GM19193 (cell line): ENCODE measurements around the gene C5.

ENCODE experiments used
- POLR2A ChIP-seq: IDR thresholded peaks from 4 replicates; pipeline ENCODE4 v1.6.1; 2011; ENCODE audit not compliant: insufficient read depth, insufficient read length; ENCODE audit errors: extremely low read depth

C5 gene

GRCh38 chr9:120965344-120966012 is 84.6 kb downstream of the C5 start:
- no peak for TF ChIP-seq POLR2A

- no peak for TF ChIP-seq POLR2A
Measured at GRCh38 chr9:120961936-120962335, 88.1 kb downstream of the C5 start.

- TF ChIP-seq POLR2A, result no peak
Measured at GRCh38 chr9:120960001-120960400, 90.1 kb downstream of the C5 start.

DNA sequence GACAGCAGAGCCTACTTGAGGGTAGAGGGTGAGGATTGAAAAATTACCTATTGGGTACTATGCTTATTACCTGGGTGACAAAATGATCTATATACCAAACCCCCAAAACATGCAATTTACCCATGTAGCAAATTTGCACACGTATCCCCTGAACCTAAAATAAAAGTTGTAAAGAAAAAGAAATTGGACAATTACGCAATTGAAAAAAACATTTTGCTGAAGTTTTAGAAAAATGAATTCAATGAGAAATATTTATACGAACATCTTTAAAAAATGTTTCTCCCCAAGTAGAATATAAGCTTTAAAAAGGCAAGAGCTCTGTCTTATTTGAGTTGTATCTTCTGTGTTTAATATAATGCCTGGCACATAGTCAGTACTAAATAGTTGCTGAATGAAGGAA is 93.2 kb downstream of the C5 start:
- no peak for TF ChIP-seq POLR2A

DNA sequence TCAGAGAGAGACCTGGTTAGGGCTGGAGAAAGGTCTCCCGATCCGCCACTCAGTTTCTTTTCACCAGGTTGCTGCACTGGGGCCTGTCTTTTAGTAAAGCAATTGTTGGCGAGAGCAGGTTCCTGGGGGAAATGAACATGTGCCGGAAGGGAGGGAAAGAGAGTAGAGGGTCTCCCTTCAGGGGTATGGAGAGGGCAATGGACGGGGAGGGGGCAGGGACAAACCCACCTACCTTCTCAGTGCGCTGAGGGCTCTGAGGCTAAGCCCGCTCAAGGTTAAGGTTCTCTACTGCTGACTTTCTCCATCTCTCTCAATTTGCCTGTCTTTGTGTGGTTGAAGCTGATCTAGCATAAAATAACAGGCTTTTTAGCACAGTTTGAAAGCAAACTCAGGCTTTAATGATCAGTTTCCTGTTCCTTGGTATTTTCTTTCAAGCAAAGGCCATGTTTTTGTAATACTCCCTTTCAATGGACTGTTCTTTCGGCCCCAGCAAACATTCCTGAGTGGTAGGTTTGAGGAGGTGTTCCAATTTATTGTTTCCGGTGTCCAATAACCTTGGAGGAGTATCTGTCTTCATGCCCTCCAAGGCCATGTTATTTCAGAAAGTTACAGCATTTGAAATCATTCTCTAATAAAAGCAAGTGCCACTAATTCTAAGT is 98.0 kb downstream of the C5 start:
- TF ChIP-seq POLR2A, result no peak

DNA sequence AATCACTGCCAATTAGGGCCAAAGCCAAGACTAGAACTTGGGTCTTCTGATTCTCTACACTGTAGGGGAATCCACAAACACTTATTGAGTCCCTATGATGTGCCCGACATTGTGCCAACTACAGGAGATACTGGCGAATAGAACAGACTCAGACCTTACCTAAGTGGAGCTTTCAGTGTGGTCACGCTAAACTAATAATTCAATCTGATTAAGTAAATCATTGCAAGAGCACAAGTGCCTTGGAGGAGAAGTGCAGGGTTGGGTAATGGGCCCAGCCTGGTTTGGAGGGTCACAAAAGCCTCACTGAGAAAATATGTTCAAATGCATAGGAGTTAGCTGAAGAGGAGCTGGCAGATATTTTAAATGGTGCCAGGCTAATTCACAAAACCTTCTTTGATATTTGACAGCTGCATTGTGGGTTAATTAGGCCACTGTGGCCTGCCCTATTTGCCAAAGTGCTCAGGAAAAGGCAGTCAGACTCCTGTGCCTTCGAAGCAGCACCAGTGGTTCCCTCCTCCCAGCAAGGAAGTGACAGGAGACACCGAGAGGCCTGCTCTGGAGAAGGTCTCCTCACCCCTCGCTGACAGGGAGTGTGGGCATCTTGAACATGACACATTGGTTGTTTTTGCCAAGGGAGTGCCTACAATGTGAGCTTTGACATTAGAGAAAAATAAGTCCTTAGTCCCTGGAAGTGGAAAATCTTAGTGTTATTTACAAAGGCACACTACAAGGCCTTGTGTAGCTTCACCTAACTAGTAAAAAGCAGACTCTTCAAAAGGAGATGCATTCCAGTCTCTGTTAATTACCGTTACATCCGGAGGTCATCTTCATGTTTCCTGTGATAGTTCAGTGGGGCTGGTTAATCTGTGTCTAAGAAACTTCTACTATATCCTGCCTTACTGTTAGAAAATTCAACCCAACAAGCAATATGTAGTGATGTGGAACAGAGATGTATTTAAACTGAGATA is 99.4 kb downstream of the C5 start:
- no peak for TF ChIP-seq POLR2A

- no peak for TF ChIP-seq POLR2A
Measured at GRCh38 chr9:120949290-120949689, 100.8 kb downstream of the C5 start.

GRCh38 chr9:120948824-120949223 is 101.3 kb downstream of the C5 start:
- TF ChIP-seq POLR2A, result no peak

DNA sequence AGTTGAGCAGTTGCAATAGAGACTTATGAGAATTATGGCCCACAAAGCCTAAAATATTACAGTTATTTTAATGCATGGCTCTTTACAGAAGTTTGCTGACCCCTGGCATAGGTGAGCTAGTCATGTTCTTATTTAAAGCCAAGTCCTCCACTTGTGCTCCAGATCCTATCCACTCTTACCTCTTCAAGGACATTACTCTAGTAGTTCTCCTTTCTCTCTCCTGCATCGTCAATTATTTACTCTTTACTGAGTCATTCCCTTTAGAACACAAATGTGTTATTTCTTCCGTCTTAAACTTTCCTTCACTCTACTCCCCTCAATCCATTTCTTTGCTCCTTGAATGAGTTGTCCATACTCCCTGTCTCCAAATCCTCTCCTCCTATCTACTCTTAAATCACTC is 102.9 kb downstream of the C5 start:
- TF ChIP-seq POLR2A, result no peak

DNA sequence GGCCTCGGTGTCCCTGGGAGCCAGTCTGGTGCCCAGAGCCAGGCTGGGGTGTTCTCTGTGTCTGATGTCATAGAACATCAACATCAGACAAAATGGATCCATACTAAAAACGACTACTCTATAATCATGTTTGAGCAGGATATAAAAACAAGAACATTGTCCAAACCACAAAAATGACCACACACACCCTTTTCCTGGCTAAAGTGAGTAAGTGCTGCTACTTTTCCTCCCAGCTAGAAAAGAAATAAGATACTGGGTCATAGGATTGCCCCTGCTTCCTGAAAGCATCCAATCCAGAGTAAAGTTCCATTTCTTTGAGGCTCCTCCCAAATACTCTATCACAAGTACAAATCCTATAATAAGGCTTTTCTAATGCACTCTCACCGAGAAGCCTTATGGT is 103.8 kb downstream of the C5 start:
- TF ChIP-seq POLR2A, result no peak

DNA sequence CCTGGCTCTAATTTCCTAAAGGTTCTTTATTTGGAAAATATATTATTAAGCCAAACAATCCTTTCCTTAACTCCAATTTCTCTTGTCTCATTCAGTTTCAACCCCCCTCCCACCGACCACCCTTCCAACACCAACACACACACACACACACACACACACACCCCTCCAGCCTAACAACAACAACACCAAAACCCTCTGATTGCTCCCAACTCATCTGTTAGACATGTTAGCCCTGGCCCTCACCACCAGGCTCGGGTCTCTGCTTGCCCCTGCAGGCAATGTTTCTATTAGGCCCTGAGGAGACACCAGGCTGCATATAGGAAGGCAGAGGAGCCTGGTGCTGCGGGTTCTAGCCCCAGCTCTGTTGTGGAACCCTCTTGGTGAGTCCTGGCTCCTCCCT is 105.1 kb downstream of the C5 start:
- TF ChIP-seq POLR2A, result no peak

GRCh38 chr9:120944434-120944843 is 105.6 kb downstream of the C5 start:
- no peak for TF ChIP-seq POLR2A

GRCh38 chr9:120942186-120943001 is 107.7 kb downstream of the C5 start:
- no peak for TF ChIP-seq POLR2A

DNA sequence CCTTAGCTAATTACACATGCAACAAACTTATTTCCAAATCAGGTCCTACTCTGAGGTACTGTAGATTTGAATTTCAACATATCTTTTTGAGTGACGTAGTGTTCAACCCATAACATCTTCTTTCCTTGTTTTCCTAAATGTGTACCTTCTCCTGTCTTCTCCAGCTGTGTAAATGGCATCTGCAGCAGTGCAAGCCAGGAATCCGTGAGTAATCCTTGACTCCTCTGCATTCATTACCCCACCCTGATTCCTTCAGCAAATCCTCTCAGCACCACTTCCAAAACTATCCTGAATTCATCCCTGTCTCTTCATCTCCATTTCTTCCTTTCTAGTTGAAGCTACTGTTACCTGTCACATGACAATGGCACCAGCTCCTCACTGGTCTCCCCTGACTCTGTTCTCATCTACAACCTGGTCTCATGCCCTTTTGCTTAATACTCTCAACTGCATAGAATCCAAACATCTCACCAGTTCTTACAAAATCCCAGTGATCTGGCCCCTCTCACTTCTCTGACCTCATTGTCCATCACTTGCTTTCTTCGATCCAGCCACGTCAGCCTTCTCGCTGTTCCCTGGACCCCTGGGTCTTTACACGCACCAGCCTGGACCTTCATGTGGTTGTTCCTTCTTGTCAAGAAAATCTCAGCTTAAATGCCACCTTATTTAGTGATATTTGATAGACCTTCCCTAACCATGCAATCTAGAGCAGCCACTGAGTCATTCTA is 108.9 kb downstream of the C5 start:
- TF ChIP-seq POLR2A, result no peak
